ENCODE data around the gene VAPA.
"Not testable (repeated sequence)": the region's sequence is repeated elsewhere in the genome, so short reads cannot be mapped to it uniquely, and the experiment has no call there.

The VAPA gene

GRCh38 chr18:9899550-9899930 is 14.3 kb upstream of the VAPA start:
- H3K27ac ChIP-seq (replicated peaks; ENCODE audit: low read length); H3K23ac ChIP-seq (ENCODE audit: low read depth, low read length, poor library complexity); H2BK12ac ChIP-seq (ENCODE audit: low read length); H3K14ac ChIP-seq (ENCODE audit: low read length); H3K18ac ChIP-seq (ENCODE audit: low read length); H4K91ac ChIP-seq (ENCODE audit: low read depth, low read length, poor library complexity); H3K4ac ChIP-seq (ENCODE audit: low read length); H2BK15ac ChIP-seq (ENCODE audit: low read length); H3K79me1 ChIP-seq (ENCODE audit: low read depth, low read length); H2BK120ac ChIP-seq (ENCODE audit: low read depth, low read length); H2AK5ac ChIP-seq (ENCODE audit: low read depth, low read length); H3K4me1 ChIP-seq (ENCODE audit: control insufficient read depth in 2 of 2, insufficient read depth in 1 of 2, low read depth in 1 of 2, low read length in 2 of 2); H2BK5ac ChIP-seq (ENCODE audit: low read length); H3K4me3 ChIP-seq (ENCODE audit: low read length in 2 of 2); H2AFZ ChIP-seq (ENCODE audit: low read length); H3K9ac ChIP-seq (ENCODE audit: low read depth, low read length, poor library complexity); H4K8ac ChIP-seq (ENCODE audit: low read depth, low read length); H3K36me3 ChIP-seq (replicated peaks in 1 of 2; ENCODE audit: control insufficient read depth in 2 of 2, insufficient read depth in 2 of 2, low read length in 2 of 2); H3K27me3 ChIP-seq (ENCODE audit: control insufficient read depth in 3 of 3, insufficient read depth in 3 of 3, low read depth in 1 of 3, low read length in 3 of 3); H3K9me3 ChIP-seq (replicated peaks in 1 of 2; ENCODE audit: control insufficient read depth in 2 of 2, insufficient read depth in 1 of 2, low read depth in 1 of 2, low read length in 2 of 2); H3K4me2 ChIP-seq (ENCODE audit: insufficient read depth, low read length, poor library complexity, severe bottlenecking); DNase-seq (ENCODE audit: low spot score): not testable (repeated sequence)
- WGBS, 2 donors (ENCODE audit: extremely low coverage in 2 of 2, insufficient read length in 2 of 2, insufficient replicate concordance in 1 of 2) = no CpG with 5 or more reads among the region's 1 CpG

DNA sequence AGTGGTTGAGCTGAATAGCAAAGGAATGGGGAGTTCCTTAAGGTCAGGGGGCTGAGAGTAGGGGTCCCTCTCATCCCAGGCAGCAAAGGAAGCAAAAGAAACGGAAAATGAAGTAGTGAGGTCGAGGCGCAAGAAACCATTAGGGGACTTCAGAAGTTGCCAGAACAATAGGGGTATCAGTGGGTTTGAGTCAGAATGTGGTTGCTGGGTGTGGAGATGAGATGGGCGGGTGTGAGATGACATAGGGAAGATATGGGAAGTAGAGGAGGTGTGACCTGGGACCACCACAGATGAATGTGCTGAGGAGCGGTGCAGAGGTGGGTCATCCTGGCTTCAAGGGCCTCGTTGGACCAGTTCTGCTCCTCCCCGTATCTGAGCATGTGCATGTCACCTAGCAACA is 13.1 kb upstream of the VAPA start:
- H3K4me3 ChIP-seq (ENCODE audit: low read length in 2 of 2) = no peak overlapping the region
- no peak overlapping the region for H3K4ac ChIP-seq (ENCODE audit: low read length)
- H3K27me3 ChIP-seq (ENCODE audit: control insufficient read depth in 3 of 3, insufficient read depth in 3 of 3, low read depth in 1 of 3, low read length in 3 of 3) = no peaks in the 10 kb centered on the region
- no peak for DNase-seq (ENCODE audit: low spot score)
- no peak overlapping the region for H3K14ac ChIP-seq (ENCODE audit: low read length)
- no peak overlapping the region for H3K4me2 ChIP-seq (ENCODE audit: insufficient read depth, low read length, poor library complexity, severe bottlenecking)
- no peak overlapping the region for H3K27ac ChIP-seq (replicated peaks; ENCODE audit: low read length)
- no peak overlapping the region for H2AK5ac ChIP-seq (ENCODE audit: low read depth, low read length)
- H3K4me1 ChIP-seq (ENCODE audit: control insufficient read depth in 2 of 2, insufficient read depth in 1 of 2, low read depth in 1 of 2, low read length in 2 of 2) = no peaks in the 10 kb centered on the region
- no peak overlapping the region for H2BK15ac ChIP-seq (ENCODE audit: low read length)
- H2BK5ac ChIP-seq (ENCODE audit: low read length) = no peak overlapping the region
- H3K23ac ChIP-seq (ENCODE audit: low read depth, low read length, poor library complexity) = no peak overlapping the region
- H4K8ac ChIP-seq (ENCODE audit: low read depth, low read length) = no peak overlapping the region
- H2BK12ac ChIP-seq (ENCODE audit: low read length) = no peak overlapping the region
- H3K9me3 ChIP-seq (replicated peaks in 1 of 2; ENCODE audit: control insufficient read depth in 2 of 2, insufficient read depth in 1 of 2, low read depth in 1 of 2, low read length in 2 of 2) = no peaks in the 10 kb centered on the region
- no peak overlapping the region for H4K91ac ChIP-seq (ENCODE audit: low read depth, low read length, poor library complexity)
- no CpG with 5 or more reads among the region's 7 CpGs for WGBS, 2 donors (ENCODE audit: extremely low coverage in 2 of 2, insufficient read length in 2 of 2, insufficient replicate concordance in 1 of 2)
- no peak overlapping the region for H3K18ac ChIP-seq (ENCODE audit: low read length)
- H2AFZ ChIP-seq (ENCODE audit: low read length) = no peak overlapping the region
- H2BK120ac ChIP-seq (ENCODE audit: low read depth, low read length) = no peak overlapping the region
- no peak overlapping the region for H3K9ac ChIP-seq (ENCODE audit: low read depth, low read length, poor library complexity)
- no peaks in the 10 kb centered on the region for H3K36me3 ChIP-seq (replicated peaks in 1 of 2; ENCODE audit: control insufficient read depth in 2 of 2, insufficient read depth in 2 of 2, low read length in 2 of 2)
- H3K79me1 ChIP-seq (ENCODE audit: low read depth, low read length) = no peaks in the 10 kb centered on the region

DNA sequence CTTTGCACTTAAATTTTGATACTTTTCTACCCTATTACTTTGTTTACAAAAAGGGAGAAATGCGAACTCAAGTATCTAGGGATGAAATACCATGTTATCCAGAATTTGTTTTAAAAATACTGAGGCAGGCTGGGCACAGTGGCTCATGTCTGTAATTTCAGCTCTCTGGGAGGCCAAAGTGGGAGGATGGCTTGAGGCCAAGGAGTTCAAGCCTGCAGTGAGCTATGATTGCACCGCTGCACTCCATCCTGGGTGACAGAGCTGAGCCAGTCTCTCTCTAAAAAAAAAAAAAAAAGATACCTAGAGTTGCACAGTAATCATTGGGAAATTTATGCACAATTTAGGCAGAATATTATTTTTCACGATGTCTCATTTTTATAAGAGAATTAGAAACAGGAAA is 12.4 kb upstream of the VAPA start:
- DNase-seq (ENCODE audit: low spot score) = no peak
- no peak overlapping the region for H3K27ac ChIP-seq (replicated peaks; ENCODE audit: low read length)
- H4K8ac ChIP-seq (ENCODE audit: low read depth, low read length) = no peak overlapping the region
- H3K4me1 ChIP-seq (ENCODE audit: control insufficient read depth in 2 of 2, insufficient read depth in 1 of 2, low read depth in 1 of 2, low read length in 2 of 2) = no peaks in the 10 kb centered on the region
- no peak overlapping the region for H2BK12ac ChIP-seq (ENCODE audit: low read length)
- H3K18ac ChIP-seq (ENCODE audit: low read length) = no peak overlapping the region
- no peaks in the 10 kb centered on the region for H3K36me3 ChIP-seq (replicated peaks in 1 of 2; ENCODE audit: control insufficient read depth in 2 of 2, insufficient read depth in 2 of 2, low read length in 2 of 2)
- no peak overlapping the region for H3K23ac ChIP-seq (ENCODE audit: low read depth, low read length, poor library complexity)
- no peaks in the 10 kb centered on the region for H3K27me3 ChIP-seq (ENCODE audit: control insufficient read depth in 3 of 3, insufficient read depth in 3 of 3, low read depth in 1 of 3, low read length in 3 of 3)
- H2AFZ ChIP-seq (ENCODE audit: low read length) = no peak overlapping the region
- H2BK15ac ChIP-seq (ENCODE audit: low read length) = no peak overlapping the region
- H2BK5ac ChIP-seq (ENCODE audit: low read length) = no peak overlapping the region
- H3K9me3 ChIP-seq (replicated peaks in 1 of 2; ENCODE audit: control insufficient read depth in 2 of 2, insufficient read depth in 1 of 2, low read depth in 1 of 2, low read length in 2 of 2) = no peaks in the 10 kb centered on the region
- H3K79me1 ChIP-seq (ENCODE audit: low read depth, low read length) = no peaks in the 10 kb centered on the region
- no peak overlapping the region for H3K14ac ChIP-seq (ENCODE audit: low read length)
- H3K4ac ChIP-seq (ENCODE audit: low read length) = no peak overlapping the region
- H2BK120ac ChIP-seq (ENCODE audit: low read depth, low read length) = no peak overlapping the region
- no peak overlapping the region for H3K9ac ChIP-seq (ENCODE audit: low read depth, low read length, poor library complexity)
- H4K91ac ChIP-seq (ENCODE audit: low read depth, low read length, poor library complexity) = no peak overlapping the region
- no peak overlapping the region for H3K4me2 ChIP-seq (ENCODE audit: insufficient read depth, low read length, poor library complexity, severe bottlenecking)
- no CpG with 5 or more reads among the region's 3 CpGs for WGBS, 2 donors (ENCODE audit: extremely low coverage in 2 of 2, insufficient read length in 2 of 2, insufficient replicate concordance in 1 of 2)
- no peak overlapping the region for H3K4me3 ChIP-seq (ENCODE audit: low read length in 2 of 2)
- H2AK5ac ChIP-seq (ENCODE audit: low read depth, low read length) = no peak overlapping the region

DNA sequence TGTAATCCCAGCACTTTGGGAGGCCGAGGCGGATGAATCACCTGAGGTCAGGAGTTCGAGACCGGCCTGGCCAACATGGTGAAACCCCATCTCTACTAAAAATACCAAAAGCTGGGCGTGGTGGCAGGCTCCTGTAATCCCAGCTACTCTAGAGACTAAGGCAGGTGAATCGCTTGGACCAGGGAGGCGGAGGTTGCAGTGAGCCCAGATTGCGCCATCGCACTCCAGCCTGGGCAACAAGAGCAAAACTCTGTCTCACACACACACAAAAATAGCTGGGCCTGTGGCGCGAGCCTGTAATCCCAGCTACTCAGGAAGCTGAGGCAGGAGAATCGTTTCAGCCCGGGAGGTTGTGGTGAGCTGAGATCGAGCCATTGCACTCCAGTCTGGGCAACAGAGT is 11.6 kb upstream of the VAPA start:
- not testable (repeated sequence) for H2BK15ac ChIP-seq (ENCODE audit: low read length); H3K9me3 ChIP-seq (replicated peaks in 1 of 2; ENCODE audit: control insufficient read depth in 2 of 2, insufficient read depth in 1 of 2, low read depth in 1 of 2, low read length in 2 of 2); H4K91ac ChIP-seq (ENCODE audit: low read depth, low read length, poor library complexity); H3K36me3 ChIP-seq (replicated peaks in 1 of 2; ENCODE audit: control insufficient read depth in 2 of 2, insufficient read depth in 2 of 2, low read length in 2 of 2); H2BK120ac ChIP-seq (ENCODE audit: low read depth, low read length); H3K4me3 ChIP-seq (ENCODE audit: low read length in 2 of 2); H3K14ac ChIP-seq (ENCODE audit: low read length); H2BK5ac ChIP-seq (ENCODE audit: low read length); H3K9ac ChIP-seq (ENCODE audit: low read depth, low read length, poor library complexity); DNase-seq (ENCODE audit: low spot score); H3K4me1 ChIP-seq (ENCODE audit: control insufficient read depth in 2 of 2, insufficient read depth in 1 of 2, low read depth in 1 of 2, low read length in 2 of 2); H3K18ac ChIP-seq (ENCODE audit: low read length); H3K4me2 ChIP-seq (ENCODE audit: insufficient read depth, low read length, poor library complexity, severe bottlenecking); H2AK5ac ChIP-seq (ENCODE audit: low read depth, low read length); H4K8ac ChIP-seq (ENCODE audit: low read depth, low read length); H2AFZ ChIP-seq (ENCODE audit: low read length); H3K79me1 ChIP-seq (ENCODE audit: low read depth, low read length); H3K4ac ChIP-seq (ENCODE audit: low read length); H2BK12ac ChIP-seq (ENCODE audit: low read length); H3K27ac ChIP-seq (replicated peaks; ENCODE audit: low read length); H3K27me3 ChIP-seq (ENCODE audit: control insufficient read depth in 3 of 3, insufficient read depth in 3 of 3, low read depth in 1 of 3, low read length in 3 of 3); H3K23ac ChIP-seq (ENCODE audit: low read depth, low read length, poor library complexity)
- no CpG with 5 or more reads among the region's 14 CpGs for WGBS, 2 donors (ENCODE audit: extremely low coverage in 2 of 2, insufficient read length in 2 of 2, insufficient replicate concordance in 1 of 2)
